Endothelial cell of umbilical vein (primary cell): Measurements from ENCODE around the gene KCNB1. TPM values are rescaled to one million over a fixed set of nuclear protein-coding genes. Genes with fewer than 3 reads are reported as not detected.

Source experiments
- BruUV-seq: library from RNA; stranded (reverse); fragments of 400-500 nt; replicated peaks from 2 replicates; lab custom pipeline; 2021; lab: Mats Ljungman, UMichigan
- CTCF ChIA-PET: fragments of 300-600, 350-600 bp; sonication (Branson Sonifier 250); formaldehyde crosslinking; loops from one replicate; lab custom pipeline; 2021; ENCODE audit warnings: antibody characterized with exemption, inconsistent platforms; lab: Charles Lee
- POLR2A ChIA-PET: fragments of 300-600, 350-600 bp; sonication (Branson Sonifier 250); formaldehyde crosslinking; loops from one replicate; lab custom pipeline; 2021; ENCODE audit warnings: antibody characterized with exemption, inconsistent platforms; lab: Charles Lee
- DNase-seq: peaks from one replicate; pipeline ENCODE4 v3.0.0-alpha.2; 2011; ENCODE audit warnings: low read depth, low spot score
- FAIRE-seq: peaks from 2 replicates; lab custom pipeline; 2011; peaks lifted over from hg19 to GRCh38; lab: Jason Lieb, UNC
- H2AFZ ChIP-seq: 2 replicates; pipeline ENCODE4 v1.6.0; 2012; ENCODE audit warnings: low read depth, low read length, control low read depth, inconsistent platforms
- H3K27ac ChIP-seq: 2 replicates; pipeline ENCODE4 v1.5.1; 2011; ENCODE audit warnings: low read depth, mild to moderate bottlenecking, control low read depth, low read length, moderate library complexity; ENCODE audit not compliant: insufficient read depth
- H3K27me3 ChIP-seq, 2 experiments: 2 replicates each; pipeline versions ENCODE4 v1.6.0 to v1.6.1; 2011; ENCODE audit warnings: low read length in 2 of 2, mixed read lengths in 1 of 2; ENCODE audit not compliant: control insufficient read depth in 2 of 2, insufficient read depth in 2 of 2
- H3K36me3 ChIP-seq, 2 experiments: 2 replicates in 1 of 2; 3 replicates in 1 of 2; pipeline ENCODE4 v1.5.1; 2011; ENCODE audit warnings: low read length in 2 of 2, mild to moderate bottlenecking in 1 of 2, moderate library complexity in 1 of 2; ENCODE audit not compliant: control insufficient read depth in 2 of 2, insufficient read depth in 2 of 2; ENCODE audit errors: extremely low read depth in 1 of 2
- H3K4me1 ChIP-seq: 3 replicates; pipeline ENCODE4 v1.5.1; 2011; ENCODE audit warnings: mild to moderate bottlenecking, low read length; ENCODE audit not compliant: control insufficient read depth, insufficient read depth; ENCODE audit errors: extremely low read depth
- H3K4me2 ChIP-seq: 2 replicates; pipeline ENCODE4 v1.6.1; 2011; ENCODE audit warnings: low read length, control low read depth, mixed read lengths; ENCODE audit not compliant: insufficient read depth
- H3K4me3 ChIP-seq, 3 experiments: fragments of 200-600 bp in 1 of 3; sonication (generic), shearing (Covaris generic) in 1 of 3; replicated peaks in 1 of 3; 2 replicates each; pipeline ENCODE4 v1.5.1; 2011 to 2016; ENCODE audit warnings: control low read depth in 3 of 3, low read length in 3 of 3, mild to moderate bottlenecking in 2 of 3, inconsistent platforms in 1 of 3, low read depth in 1 of 3, moderate library complexity in 1 of 3; ENCODE audit not compliant: insufficient read depth in 1 of 3
- H3K79me2 ChIP-seq: 2 replicates; pipeline ENCODE4 v1.6.0; 2012; ENCODE audit warnings: low read length, inconsistent platforms; ENCODE audit not compliant: control insufficient read depth, insufficient read depth
- H3K9ac ChIP-seq: replicated peaks from 2 replicates; pipeline ENCODE3; 2011; ENCODE audit warnings: low read length, control low read depth; ENCODE audit not compliant: insufficient read depth; ENCODE audit errors: extremely low read depth
- H3K9me1 ChIP-seq: replicated peaks from 3 replicates; pipeline ENCODE4 v1.6.0; 2011; ENCODE audit warnings: mild to moderate bottlenecking, low read length; ENCODE audit not compliant: control insufficient read depth, insufficient read depth; ENCODE audit errors: extremely low read depth
- H3K9me3 ChIP-seq: replicated peaks from 2 replicates; pipeline ENCODE4 v1.5.1; 2012; ENCODE audit warnings: low read length, inconsistent platforms; ENCODE audit not compliant: control insufficient read depth, insufficient read depth
- H4K20me1 ChIP-seq: replicated peaks from 2 replicates; pipeline ENCODE3; 2011; ENCODE audit warnings: mild to moderate bottlenecking, low read length; ENCODE audit not compliant: control insufficient read depth, insufficient read depth; ENCODE audit errors: extremely low read depth
- CTCF ChIP-seq, 2 donors: IDR thresholded peaks; 1 replicate in 1 of 2; 2 replicates in 1 of 2; pipeline ENCODE4 v1.5.1; 2011; ENCODE audit warnings: low read length in 2 of 2, mild to moderate bottlenecking in 2 of 2, moderate library complexity in 2 of 2, control low read depth in 1 of 2, inconsistent platforms in 1 of 2, low read depth in 1 of 2; ENCODE audit not compliant: insufficient read depth in 1 of 2; ENCODE audit errors: extremely low read depth in 1 of 2
- EZH2 ChIP-seq: IDR thresholded peaks from 2 replicates; pipeline ENCODE4 v1.6.1; 2012; ENCODE audit warnings: borderline replicate concordance, low read depth, mild to moderate bottlenecking, moderate library complexity, low read length, inconsistent platforms; ENCODE audit not compliant: severe bottlenecking
- FOS ChIP-seq: IDR thresholded peaks from 2 replicates; pipeline ENCODE4 v1.6.1; 2011; ENCODE audit warnings: mild to moderate bottlenecking, low read length, moderate library complexity, borderline replicate concordance; ENCODE audit not compliant: insufficient read depth
- GATA2 ChIP-seq: IDR thresholded peaks from 2 replicates; pipeline ENCODE4 v1.7.0; 2011; ENCODE audit warnings: low read depth, mild to moderate bottlenecking, moderate library complexity, mixed read lengths, low read length; ENCODE audit not compliant: insufficient read length, insufficient read depth
- JUN ChIP-seq: IDR thresholded peaks from 2 replicates; pipeline ENCODE4 v1.6.1; 2011; ENCODE audit warnings: borderline replicate concordance, low read depth; ENCODE audit not compliant: insufficient read length, insufficient read depth
- MAX ChIP-seq: IDR thresholded peaks from 2 replicates; pipeline ENCODE4 v1.6.1; 2011; ENCODE audit not compliant: insufficient read depth, insufficient read length
- MYC ChIP-seq: IDR thresholded peaks from one replicate; pipeline ENCODE4 v1.6.1; 2011; ENCODE audit warnings: mild to moderate bottlenecking, low read depth, low read length
- POLR2A ChIP-seq: IDR thresholded peaks from 2 replicates; pipeline ENCODE4 v1.6.1; 2012; ENCODE audit warnings: low read depth, mild to moderate bottlenecking, control low read depth, low read length
- POLR2AphosphoS5 ChIP-seq: IDR thresholded peaks from 2 replicates; pipeline ENCODE4 v1.6.1; 2012; ENCODE audit warnings: low read depth, mild to moderate bottlenecking, control low read depth, low read length, moderate library complexity; ENCODE audit not compliant: insufficient read depth
- dilution Hi-C: fragments of 300-500 bp; cut with MboI; formaldehyde crosslinking; loops from one replicate; pipeline ENCODE4 v1.15.0; 2019; ENCODE audit warnings: low sequenced_read_pairs; ENCODE audit not compliant: extremely low pct_ligation_motif_present
- intact Hi-C: fragments of 100-400 bp; cut with micrococcal nuclease; formaldehyde crosslinking; loops from one replicate; pipeline ENCODE4 v1.10.0; 2022
- polyA plus RNA-seq, 4 experiments: library from polyadenylated mRNA; depleted of rRNA in 3 of 4; stranded (reverse) in 3 of 4; unstranded in 1 of 4; fragments of >200 nt; gene quantifications; 2 replicates each; pipeline versions ENCODE4 v1.2.1 to v1.2.3, GENCODE V29; 2011 to 2012; ENCODE audit warnings: missing spikeins in 1 of 4
- total RNA-seq: library from RNA; stranded (reverse); gene quantifications from 2 replicates; pipeline ENCODE4 v1.2.3, GENCODE V29; 2021

KCNB1 gene
- total and polyA plus RNA-seq, 2 donors (not counting 3 experiments of a cell fraction or from before 2014, with no cell fraction given): not detected

- intact Hi-C loops (no loop called here), dilution Hi-C loops (no loop called here)
- Histone ChIP-seq H3K9me3 (no peaks in the 10 kb centered on the region), H4K20me1 (no peaks in the 10 kb centered on the region), H3K4me3 (no peak overlapping the region), H3K4me1 (no peaks in the 10 kb centered on the region), H3K27me3 (peaks cover 0 to 4% of the 10 kb centered on the region in 2 experiments), H3K9me1 (no peaks in the 10 kb centered on the region), H3K79me2 (no peaks in the 10 kb centered on the region), H2AFZ (no peak overlapping the region), H3K9ac (no peak overlapping the region), H3K36me3 (no peaks in the 10 kb centered on the region), H3K27ac (no peak overlapping the region), H3K4me2 (no peak overlapping the region)
- ChIA-PET POLR2A (no interaction called here), CTCF (interaction anchor here (0.6 to 2.3 kb wide), 6 partner anchors 8 to 335 kb away, joined by 3 to 7 read pairs (median 3); no protein-coding TSS in a partner anchor)
- no peak for TF ChIP-seq MYC
- TF ChIP-seq CTCF (IDR thresholded peaks at IDR 0.05; ENCODE audit: extremely low read depth in 1 of 2, insufficient read depth in 1 of 2, low read depth in 1 of 2, low read length in 2 of 2): no peak
- TF ChIP-seq MAX: no peak
- TF ChIP-seq POLR2AphosphoS5: no peak
- no TSS peak for BruUV-seq
- FAIRE-seq (no peak), DNase-seq (no peak)
These were observed 43.6 kb upstream of the KCNB1 start for GRCh38 chr20:49526056-49526455.

- intact Hi-C loops: no loop called here
- Histone ChIP-seq H3K27me3 (peaks cover 0 to 4% of the 10 kb centered on the region in 2 experiments), H4K20me1 (no peaks in the 10 kb centered on the region), H3K79me2 (no peaks in the 10 kb centered on the region), H3K27ac (no peak overlapping the region), H3K9me1 (no peaks in the 10 kb centered on the region), H3K9me3 (no peaks in the 10 kb centered on the region), H3K36me3 (no peaks in the 10 kb centered on the region), H3K4me3 (no peak overlapping the region), H3K4me1 (no peaks in the 10 kb centered on the region), H2AFZ (no peak overlapping the region), H3K4me2 (no peak overlapping the region), H3K9ac (no peak overlapping the region)
- DNase-seq (no peak), FAIRE-seq (no peak)
- BruUV-seq: no TSS peak
- no peak for TF ChIP-seq FOS
- no peak for TF ChIP-seq CTCF (IDR thresholded peaks at IDR 0.05; ENCODE audit: extremely low read depth in 1 of 2, insufficient read depth in 1 of 2, low read depth in 1 of 2, low read length in 2 of 2)
- TF ChIP-seq JUN: no peak
- TF ChIP-seq GATA2: no peak
- TF ChIP-seq MAX: no peak
- no peak for TF ChIP-seq POLR2AphosphoS5
- TF ChIP-seq EZH2: no peak
- no peak for TF ChIP-seq POLR2A
- TF ChIP-seq MYC: no peak
- ChIA-PET POLR2A (no interaction called here), CTCF (interaction anchor here (0.8 to 1.0 kb wide), 2 partner anchors 18 to 140 kb away, joined by 3 read pairs; no protein-coding TSS in a partner anchor)
- dilution Hi-C loops: no loop called here
These were observed 41.4 kb upstream of the KCNB1 start for GRCh38 chr20:49523767-49524360.
